Measurements from ENCODE around the gene GLUL.

GRCh38 chr1:182404781-182405180 lies 13.2 kb upstream of the GLUL start:
- no peak for TF ChIP-seq CTCF (IDR thresholded peaks at IDR 0.05)
- no peak for TF ChIP-seq EZH2 (IDR thresholded peaks at IDR 0.05; ENCODE audit: borderline replicate concordance, insufficient read depth, low read depth, low read length, poor library complexity, severe bottlenecking)

Data from B cell (primary cell).